Gastroesophageal sphincter (tissue), 3 donors: Measurements from ENCODE around the gene TPCN1.

Experiments used
- CTCF ChIP-seq, 4 experiments: fragments of 200-600 bp in 2 of 4; fragments of 450-650 bp in 2 of 4; sonication (generic) in 1 of 4; IDR thresholded peaks; one replicate each; pipeline ENCODE4 v1.5.1; 2017 to 2019; ENCODE audit warnings: antibody characterized with exemption in 4 of 4, mild to moderate bottlenecking in 2 of 4, moderate library complexity in 2 of 4
- EP300 ChIP-seq: sonication (generic); formaldehyde crosslinking; IDR thresholded peaks from one replicate; pipeline ENCODE4 v1.6.1; 2017; ENCODE audit warnings: antibody characterized with exemption, mild to moderate bottlenecking
- POLR2A ChIP-seq, 2 donors: fragments of 450-650 bp; IDR thresholded peaks; one replicate each; pipeline ENCODE4 v1.6.1; 2017; ENCODE audit warnings: antibody characterized with exemption in 2 of 2, mild to moderate bottlenecking in 2 of 2, moderate library complexity in 1 of 2

- TF ChIP-seq EP300 (no peak), CTCF (IDR thresholded peaks at IDR 0.05) (no peak), POLR2A (IDR thresholded peaks at IDR 0.05) (no peak)
These were observed 49.4 kb downstream of the TPCN1 start for GRCh38 chr12:113270709-113271009.
